Measurements from ENCODE around the gene DCC.

The DCC gene

GRCh38 chr18:52605345-52605744, 265.3 kb downstream of the DCC start:
- no peak for DNase-seq (ENCODE audit: low read depth)

- no peak for DNase-seq (ENCODE audit: low read depth)
These were observed 268.0 kb downstream of the DCC start for GRCh38 chr18:52607985-52608384.

- no peak for DNase-seq (ENCODE audit: low read depth)
These were observed 270.6 kb downstream of the DCC start for GRCh38 chr18:52610451-52611115.

DNA sequence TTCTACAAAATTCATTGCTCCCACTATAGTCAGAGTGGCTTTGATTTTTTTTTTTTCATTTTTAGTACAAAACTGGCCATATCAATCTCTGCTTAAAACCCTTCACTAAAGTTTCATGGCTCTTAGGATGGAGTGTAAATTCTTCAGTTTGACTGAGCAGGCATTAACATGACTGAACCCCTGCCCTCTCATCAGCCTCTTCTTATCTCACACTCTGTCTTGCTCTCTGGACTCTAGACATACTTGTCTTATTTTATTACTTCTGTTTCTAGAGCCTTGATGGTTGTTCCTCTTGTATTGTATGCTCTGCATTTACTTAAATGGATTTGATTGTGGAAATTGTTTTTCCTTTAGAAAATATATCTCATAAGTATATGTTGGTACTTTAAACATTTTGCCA, 272.4 kb downstream of the DCC start:
- no peak for DNase-seq (ENCODE audit: low read depth)

DNA sequence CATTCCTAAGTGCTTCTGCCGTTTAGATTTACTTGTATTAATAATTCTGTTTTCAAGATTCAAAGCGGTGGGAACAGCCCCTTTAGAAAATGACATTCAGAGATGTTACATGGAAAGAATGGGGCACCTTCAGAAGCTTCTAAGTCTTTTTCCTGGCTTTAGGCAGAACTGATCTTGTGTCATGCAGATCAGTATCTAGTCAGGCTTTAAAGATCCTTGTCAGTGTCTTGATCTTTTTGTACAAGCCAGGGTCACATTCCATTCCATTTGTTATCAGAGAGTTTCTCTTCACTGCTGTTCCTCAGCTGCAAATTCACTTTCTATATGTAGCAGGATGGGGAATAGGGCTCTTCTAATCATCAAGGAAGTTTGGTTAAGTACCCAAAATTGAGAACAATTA, 275.3 kb downstream of the DCC start:
- no peak for DNase-seq (ENCODE audit: low read depth)

DNA sequence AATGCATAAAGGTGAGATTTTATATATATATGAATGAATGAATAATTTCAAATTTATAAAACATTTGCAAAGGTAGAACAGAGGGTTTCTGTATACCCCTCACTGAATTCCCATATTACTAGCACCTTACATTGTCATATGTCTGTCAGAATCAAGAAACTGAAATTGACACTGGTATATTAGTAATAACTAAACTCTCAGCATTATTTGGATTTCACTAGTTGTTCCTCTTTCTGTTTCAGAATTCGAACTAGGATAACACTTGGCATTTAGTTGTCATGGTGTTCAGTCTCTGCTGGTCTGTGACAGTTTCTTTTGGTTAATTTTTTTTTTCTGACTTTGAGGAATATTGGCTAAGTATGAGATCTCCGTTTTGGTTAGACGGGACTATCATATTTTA, 275.9 kb downstream of the DCC start:
- DNase-seq (ENCODE audit: low read depth) = no peak

DNA sequence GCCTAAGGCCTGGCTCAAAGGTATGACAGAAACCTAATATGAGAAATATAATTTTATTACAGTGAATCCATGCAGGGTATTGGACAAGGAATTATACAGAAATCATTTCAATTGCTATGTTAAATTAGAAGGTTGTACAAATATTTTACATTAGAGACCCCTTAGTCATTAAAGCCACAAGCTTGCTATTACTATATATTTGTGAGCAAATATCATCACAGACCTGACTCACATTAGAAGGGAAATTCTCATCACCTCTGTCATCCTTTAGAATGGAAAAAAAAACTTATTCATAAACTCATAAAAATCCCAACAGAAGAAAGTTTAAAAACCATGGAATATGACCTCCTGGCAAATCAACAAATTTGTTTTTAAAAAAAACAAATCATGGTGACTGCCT, 277.9 kb downstream of the DCC start:
- DNase-seq (ENCODE audit: low read depth) = no peak

- no peak for DNase-seq (ENCODE audit: low read depth)
These were observed 281.0 kb downstream of the DCC start for GRCh38 chr18:52620926-52621439.

- no peak for DNase-seq (ENCODE audit: low read depth)
These were observed 284.7 kb downstream of the DCC start for GRCh38 chr18:52624702-52625101.

GRCh38 chr18:52636536-52636935, 296.5 kb downstream of the DCC start:
- DNase-seq (ENCODE audit: low read depth) = no peak

GRCh38 chr18:52648201-52648600, 308.2 kb downstream of the DCC start:
- no peak for DNase-seq (ENCODE audit: low read depth)

DNA sequence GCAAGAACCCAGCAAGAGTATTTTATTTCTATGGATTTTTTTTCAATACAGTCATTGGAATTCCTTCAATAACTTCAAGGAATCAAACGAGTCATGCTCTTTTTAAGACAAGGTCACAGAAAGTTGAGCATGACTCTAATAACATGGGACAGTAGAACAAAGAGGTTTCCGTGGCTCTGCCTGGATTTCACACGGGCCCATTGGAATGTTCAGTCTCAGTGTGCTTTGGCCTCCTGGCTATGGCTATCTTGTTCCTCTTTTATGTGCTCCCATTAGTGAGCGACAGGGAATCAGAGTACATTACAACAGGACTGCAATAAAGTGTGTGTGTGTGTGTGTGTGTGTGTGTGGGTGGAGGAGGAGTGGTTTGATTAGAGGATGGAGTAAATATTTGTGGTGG, 312.4 kb downstream of the DCC start:
- DNase-seq (ENCODE audit: low read depth) = no peak

DNA sequence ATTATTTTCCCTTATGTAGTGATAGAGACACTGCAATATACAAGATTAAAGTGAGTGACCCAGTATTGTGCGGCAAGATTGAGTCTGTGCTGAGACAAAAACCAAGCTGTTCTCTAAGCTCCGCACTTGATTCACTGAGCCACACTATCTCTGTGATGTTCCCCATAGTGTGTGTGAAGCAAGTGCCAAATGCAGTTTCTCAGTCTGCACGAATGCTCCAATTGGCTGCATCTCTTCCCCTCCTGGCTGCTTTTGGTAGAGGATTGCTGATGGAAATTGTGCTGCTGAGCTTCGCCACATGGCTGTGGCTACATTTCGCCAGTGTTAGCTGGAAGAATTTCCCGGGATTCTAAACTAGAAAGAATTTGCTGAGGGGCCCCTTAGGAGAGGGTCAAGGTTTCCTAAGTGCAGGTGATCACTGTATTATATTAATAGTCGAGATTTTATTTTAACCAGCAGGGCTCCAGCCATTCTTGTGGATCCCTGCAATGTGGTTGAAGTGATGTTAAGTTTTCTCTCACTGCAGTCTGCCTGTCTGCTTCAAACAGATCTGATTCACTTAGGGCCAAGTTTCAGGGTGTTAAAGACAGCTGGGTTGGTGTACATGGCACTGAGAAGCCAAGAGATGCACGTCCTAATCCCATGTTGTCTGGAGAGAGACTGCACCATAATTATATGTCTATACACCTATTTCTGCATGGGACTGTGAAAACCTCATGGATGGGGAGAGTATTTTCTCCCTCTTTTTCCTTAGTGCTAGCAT, 317.2 kb downstream of the DCC start:
- DNase-seq (ENCODE audit: low read depth) = no peak

DNA sequence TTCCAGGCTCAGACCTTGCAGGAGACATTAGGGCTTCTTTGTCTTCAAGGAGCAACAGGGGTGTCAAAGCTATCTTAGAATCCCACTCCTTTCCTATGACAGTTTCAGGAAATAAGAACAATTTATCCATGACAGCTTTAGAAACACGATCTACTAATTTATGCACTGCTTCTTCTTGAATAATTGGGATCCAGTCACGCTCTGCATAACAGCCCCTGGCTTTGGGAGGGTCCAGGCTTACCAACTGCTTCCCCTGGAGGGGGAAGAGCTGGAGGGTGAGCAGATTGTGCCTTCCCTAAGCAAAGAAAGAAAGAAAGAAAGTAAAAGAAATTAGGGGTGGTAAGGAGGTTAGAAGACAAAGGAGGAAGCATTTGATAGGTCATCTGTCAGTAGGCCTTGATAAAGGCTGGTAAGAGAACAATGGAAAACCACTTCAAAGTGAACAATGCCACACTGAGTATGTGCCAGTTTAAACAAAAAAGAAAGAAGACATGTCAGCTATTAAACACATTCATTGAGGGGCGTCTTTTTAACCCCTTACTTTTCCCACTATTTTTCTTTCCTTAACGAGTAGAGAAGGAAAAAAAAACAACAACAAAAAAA, 327.6 kb downstream of the DCC start:
- DNase-seq (ENCODE audit: low read depth) = no peak

GRCh38 chr18:52670896-52671295, 330.9 kb downstream of the DCC start:
- no peak for DNase-seq (ENCODE audit: low read depth)

DNA sequence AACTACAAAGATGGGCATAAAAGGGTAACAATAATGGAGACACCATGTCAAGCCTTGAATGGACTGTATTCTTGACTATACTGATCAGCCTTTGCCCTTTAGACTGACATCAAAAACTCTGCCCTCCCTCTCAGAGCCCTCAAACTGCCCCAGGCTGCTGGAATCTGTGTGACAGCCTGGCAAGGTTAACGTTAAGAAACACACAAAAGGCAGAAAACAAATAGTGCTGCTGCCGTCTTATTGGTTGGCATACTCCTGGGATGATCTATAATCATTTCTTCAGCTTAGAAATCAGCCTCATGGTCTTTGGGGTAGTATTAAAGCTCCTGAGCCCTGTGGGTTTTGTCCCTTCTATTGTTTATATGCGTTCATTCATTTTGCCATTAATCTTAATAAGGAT, 338.0 kb downstream of the DCC start:
- no peak for DNase-seq (ENCODE audit: low read depth)

GRCh38 chr18:52678551-52678950, 338.6 kb downstream of the DCC start:
- DNase-seq (ENCODE audit: low read depth) = no peak

DNA sequence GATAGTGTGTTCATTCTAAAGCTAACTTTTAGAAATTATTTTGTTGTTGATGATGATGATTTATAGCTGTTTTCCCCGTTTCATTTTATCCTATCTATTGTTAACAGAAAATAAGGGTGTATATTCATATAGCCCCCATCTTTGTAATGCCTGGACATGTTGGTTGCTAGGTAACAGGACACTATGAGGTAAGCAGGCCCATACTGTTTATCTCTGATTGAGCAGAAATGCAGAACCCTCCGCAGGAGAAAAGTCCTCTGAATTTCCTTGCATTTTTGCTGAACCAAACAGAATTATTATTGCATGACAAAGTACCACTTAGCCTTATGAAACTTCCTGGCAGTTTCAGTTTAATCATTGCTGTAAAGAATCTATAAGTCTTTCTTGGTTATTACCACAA, 339.4 kb downstream of the DCC start:
- DNase-seq (ENCODE audit: low read depth) = no peak

GRCh38 chr18:52682260-52682659, 342.3 kb downstream of the DCC start:
- no peak for DNase-seq (ENCODE audit: low read depth)

- DNase-seq (ENCODE audit: low read depth) = no peak
These were observed 345.3 kb downstream of the DCC start for GRCh38 chr18:52685316-52685715.

DNA sequence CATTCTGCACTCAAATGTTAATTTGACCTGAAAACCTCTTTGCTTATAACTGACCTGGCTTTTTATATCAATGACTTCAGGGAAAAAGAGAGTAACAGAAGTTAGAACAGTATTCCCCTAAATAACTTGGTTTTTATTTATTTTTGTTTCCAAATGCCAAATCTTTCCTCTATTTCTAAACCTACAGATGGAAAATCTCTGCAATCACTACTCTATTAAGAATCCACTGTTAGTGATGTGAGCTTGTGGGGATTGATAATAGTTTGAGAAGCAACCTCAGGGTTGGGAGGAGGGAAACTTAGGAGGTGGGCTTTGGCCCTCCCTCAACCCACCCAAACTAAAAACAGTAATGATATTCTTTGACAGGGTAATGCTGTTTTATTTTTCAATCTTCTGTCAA, 351.8 kb downstream of the DCC start:
- no peak for DNase-seq (ENCODE audit: low read depth)

- DNase-seq (ENCODE audit: low read depth) = no peak
These were observed 354.8 kb downstream of the DCC start for GRCh38 chr18:52694804-52695203.

- DNase-seq (ENCODE audit: low read depth) = no peak
These were observed 360.1 kb downstream of the DCC start for GRCh38 chr18:52700116-52700515.
